Mononuclear cell (primary cell): Measurements from ENCODE around the gene PRIM1. TPM values are rescaled to one million over a fixed set of nuclear protein-coding genes. Genes with fewer than 3 reads are reported as not detected.

ENCODE experiments used
- H3K27me3 ChIP-seq: 2 replicates; pipeline ENCODE4 v1.6.0; 2011; ENCODE audit warnings: low read length, control low read depth; ENCODE audit not compliant: insufficient read depth
- H3K4me1 ChIP-seq: 2 replicates; pipeline ENCODE4 v1.5.1; 2011; ENCODE audit warnings: mild to moderate bottlenecking, low read length, control low read depth; ENCODE audit not compliant: insufficient read depth
- H3K4me3 ChIP-seq: 2 replicates; pipeline ENCODE4 v1.5.1; 2011; ENCODE audit warnings: mild to moderate bottlenecking, low read length, moderate library complexity
- H3K9me3 ChIP-seq: 2 replicates; pipeline ENCODE4 v1.5.1; 2011; ENCODE audit warnings: low read depth, mild to moderate bottlenecking, control low read depth, low read length
- total RNA-seq: library from RNA; depleted of rRNA; stranded (reverse); fragments of >200 nt; gene quantifications from one replicate; pipeline ENCODE4 v1.2.3, GENCODE V29; 2012

Gene PRIM1
- total RNA-seq, 1 donor, result 8.6 TPM

- Histone ChIP-seq H3K27me3 (no peaks in the 10 kb centered on the region), H3K4me1 (peaks cover 80% of the 10 kb centered on the region), H3K4me3 (peak overlapping the region; percentile 20), H3K9me3 (no peaks in the 10 kb centered on the region)
Measured at GRCh38 chr12:56684745-56685359, 67.3 kb downstream of the PRIM1 start.

GRCh38 chr12:56682323-56682722 lies 69.8 kb downstream of the PRIM1 start:
- Histone ChIP-seq H3K9me3 (no peaks in the 10 kb centered on the region), H3K27me3 (no peaks in the 10 kb centered on the region), H3K4me1 (peaks cover 79% of the 10 kb centered on the region), H3K4me3 (no peak overlapping the region)

Other genes with a start within 250 kb of the PRIM1 start
- gene RBMS2, start 230.5 kb downstream of the PRIM1 start, total RNA-seq, result 1.5 TPM
- gene BAZ2A, start 122.0 kb downstream of the PRIM1 start, total RNA-seq, result 156 TPM
- gene ATP5F1B, start 106.3 kb downstream of the PRIM1 start, total RNA-seq, result 253 TPM
- 78.4 TPM for gene PTGES3, start 64.0 kb downstream of the PRIM1 start, total RNA-seq
- 2,113 TPM for gene NACA, start 27.0 kb downstream of the PRIM1 start, total RNA-seq
- not detected for gene HSD17B6, start 11.0 kb upstream of the PRIM1 start, total RNA-seq
- not detected for gene SDR9C7, start 182.1 kb upstream of the PRIM1 start, total RNA-seq
- gene RDH16, start 205.3 kb upstream of the PRIM1 start, total RNA-seq, result 0.42 TPM